Measurements from ENCODE around the gene EEFSEC. TPM values are rescaled to one million over a fixed set of nuclear protein-coding genes. Genes with fewer than 3 reads are reported as not detected.

EEFSEC gene
- total and polyA plus RNA-seq, 2 of the 8 experiments (the other 6 are each of a cell fraction or from before 2014, with no cell fraction given): 13.1 to 19.8 TPM

- no peak for TF ChIP-seq E2F6 (IDR thresholded peaks at IDR 0.05)
- TF ChIP-seq HDAC6 (IDR thresholded peaks at IDR 0.05; ENCODE audit: low read depth, low read length): no peak
- TF ChIP-seq FOSL1 (IDR thresholded peaks at IDR 0.05; ENCODE audit: insufficient read depth, low read depth, low read length): no peak
Measured at GRCh38 chr3:128347282-128347681, 194.0 kb downstream of the EEFSEC start (continued).
